Trophoblast cell (in vitro differentiated cells and primary cell): ENCODE measurements around the gene CDK6.
A peak's percentile ranks its signal among the peaks of the same experiment; 100 is the strongest.

Experiments
- DNase-seq, 2 donors: peaks; one replicate each; pipeline ENCODE4 v3.0.0-alpha.2; 2016
- H2AFZ ChIP-seq: 2 replicates; pipeline ENCODE4 v1.6.1; 2013; ENCODE audit warnings: low read length, moderate library complexity, mild to moderate bottlenecking; ENCODE audit not compliant: insufficient read depth, poor library complexity
- H2AK5ac ChIP-seq: 2 replicates; pipeline ENCODE4 v1.6.1; 2013; ENCODE audit warnings: mild to moderate bottlenecking, low read length
- H2BK120ac ChIP-seq: 2 replicates; pipeline ENCODE4 v1.6.1; 2013; ENCODE audit warnings: low read length, mild to moderate bottlenecking, moderate library complexity; ENCODE audit not compliant: insufficient read depth, poor library complexity
- H2BK12ac ChIP-seq: 2 replicates; pipeline ENCODE4 v1.6.1; 2013; ENCODE audit warnings: mild to moderate bottlenecking, low read length, moderate library complexity
- H2BK5ac ChIP-seq: 2 replicates; pipeline ENCODE4 v1.6.1; 2013; ENCODE audit warnings: low read length, low read depth, moderate library complexity, mild to moderate bottlenecking; ENCODE audit not compliant: poor library complexity
- H3K14ac ChIP-seq: 2 replicates; pipeline ENCODE4 v1.6.1; 2013; ENCODE audit warnings: mild to moderate bottlenecking, low read length
- H3K18ac ChIP-seq: 2 replicates; pipeline ENCODE4 v1.6.1; 2013; ENCODE audit warnings: mild to moderate bottlenecking, low read length
- H3K23ac ChIP-seq: 2 replicates; pipeline ENCODE4 v1.6.1; 2013; ENCODE audit warnings: low read length
- H3K27ac ChIP-seq: 2 replicates; pipeline ENCODE4 v1.5.1; 2013; ENCODE audit warnings: low read depth, mild to moderate bottlenecking, inconsistent platforms, low read length, moderate library complexity
- H3K27me3 ChIP-seq: 2 replicates; pipeline ENCODE4 v1.6.1; 2013; ENCODE audit warnings: inconsistent platforms, mild to moderate bottlenecking, low read length, moderate library complexity; ENCODE audit not compliant: insufficient read depth
- H3K36me3 ChIP-seq, 2 experiments: 1 replicate in 1 of 2; 2 replicates in 1 of 2; pipeline ENCODE4 v1.6.1; 2013; ENCODE audit warnings: low read length in 2 of 2, mild to moderate bottlenecking in 2 of 2, moderate library complexity in 1 of 2; ENCODE audit not compliant: insufficient read depth in 2 of 2, control insufficient read depth in 1 of 2
- H3K4ac ChIP-seq: 2 replicates; pipeline ENCODE4 v1.6.1; 2013; ENCODE audit warnings: low read depth, mild to moderate bottlenecking, low read length, moderate library complexity
- H3K4me1 ChIP-seq, 2 experiments: 1 replicate in 1 of 2; 2 replicates in 1 of 2; pipeline ENCODE4 v1.6.1; 2013; ENCODE audit warnings: low read length in 2 of 2, mild to moderate bottlenecking in 2 of 2, moderate library complexity in 1 of 2; ENCODE audit not compliant: insufficient read depth in 2 of 2, control insufficient read depth in 1 of 2
- H3K4me2 ChIP-seq: 2 replicates; pipeline ENCODE4 v1.6.1; 2013; ENCODE audit warnings: inconsistent platforms, mild to moderate bottlenecking, low read length, moderate library complexity
- H3K4me3 ChIP-seq: 2 replicates; pipeline ENCODE4 v1.5.1; 2013; ENCODE audit warnings: mild to moderate bottlenecking, low read depth, low read length, inconsistent platforms
- H3K79me1 ChIP-seq: one replicate; pipeline ENCODE4 v1.6.1; 2013; ENCODE audit warnings: low read length
- H3K79me2 ChIP-seq: 2 replicates; pipeline ENCODE4 v1.6.1; 2013; ENCODE audit warnings: low read length, mild to moderate bottlenecking; ENCODE audit not compliant: control insufficient read depth, insufficient read depth, poor library complexity
- H3K9ac ChIP-seq: 2 replicates; pipeline ENCODE4 v1.6.1; 2013; ENCODE audit warnings: mild to moderate bottlenecking, low read length
- H3K9me3 ChIP-seq: 2 replicates; pipeline ENCODE4 v1.6.1; 2013; ENCODE audit warnings: low read depth, mild to moderate bottlenecking, control low read depth, inconsistent platforms, low read length; ENCODE audit not compliant: insufficient read depth
- H4K12ac ChIP-seq: 2 replicates; pipeline ENCODE4 v1.6.1; 2013; ENCODE audit warnings: low read depth, mild to moderate bottlenecking, low read length, moderate library complexity
- H4K8ac ChIP-seq: 2 replicates; pipeline ENCODE4 v1.6.1; 2013; ENCODE audit warnings: low read depth, mild to moderate bottlenecking, low read length, moderate library complexity
- H4K91ac ChIP-seq: one replicate; pipeline ENCODE4 v1.6.1; 2013; ENCODE audit warnings: low read depth, mild to moderate bottlenecking, low read length, moderate library complexity
- WGBS: extraction: QIAGEN DNeasy Blood & Tissue Kit; methylation state at CpG from one replicate; pipeline ENCODE4 v1.1.7; 2013; ENCODE audit warnings: missing lambda C conversion rate; ENCODE audit not compliant: insufficient read length, insufficient coverage; ENCODE audit errors: extremely low coverage; 5-methylcytosine and 5-hydroxymethylcytosine counted together

CDK6 gene

GRCh38 chr7:92680442-92680841 is 155.9 kb downstream of the CDK6 start:
- Histone ChIP-seq H3K9ac (no peak overlapping the region), H3K4me3 (no peak overlapping the region), H3K36me3 (peaks cover 0 to 6% of the 10 kb centered on the region in 2 experiments), H3K4ac (no peak overlapping the region), H4K12ac (no peak overlapping the region), H3K4me2 (no peak overlapping the region), H3K27me3 (no peaks in the 10 kb centered on the region), H3K18ac (no peak overlapping the region), H3K79me2 (no peaks in the 10 kb centered on the region), H4K91ac (no peak overlapping the region), H2AFZ (no peak overlapping the region), H3K9me3 (peaks cover 1% of the 10 kb centered on the region), H2BK120ac (no peak overlapping the region), H3K27ac (no peak overlapping the region), H3K23ac (no peak overlapping the region), H4K8ac (no peak overlapping the region), H3K4me1 (peaks cover 0 to 3% of the 10 kb centered on the region in 2 experiments), H2AK5ac (no peak overlapping the region), H3K79me1 (no peaks in the 10 kb centered on the region), H2BK12ac (no peak overlapping the region), H3K14ac (no peak overlapping the region), H2BK5ac (no peak overlapping the region)
- WGBS, result no CpG with 5 or more reads among the region's 1 CpG
- peak in 1 of 2 donors; percentile 14 for DNase-seq

DNA sequence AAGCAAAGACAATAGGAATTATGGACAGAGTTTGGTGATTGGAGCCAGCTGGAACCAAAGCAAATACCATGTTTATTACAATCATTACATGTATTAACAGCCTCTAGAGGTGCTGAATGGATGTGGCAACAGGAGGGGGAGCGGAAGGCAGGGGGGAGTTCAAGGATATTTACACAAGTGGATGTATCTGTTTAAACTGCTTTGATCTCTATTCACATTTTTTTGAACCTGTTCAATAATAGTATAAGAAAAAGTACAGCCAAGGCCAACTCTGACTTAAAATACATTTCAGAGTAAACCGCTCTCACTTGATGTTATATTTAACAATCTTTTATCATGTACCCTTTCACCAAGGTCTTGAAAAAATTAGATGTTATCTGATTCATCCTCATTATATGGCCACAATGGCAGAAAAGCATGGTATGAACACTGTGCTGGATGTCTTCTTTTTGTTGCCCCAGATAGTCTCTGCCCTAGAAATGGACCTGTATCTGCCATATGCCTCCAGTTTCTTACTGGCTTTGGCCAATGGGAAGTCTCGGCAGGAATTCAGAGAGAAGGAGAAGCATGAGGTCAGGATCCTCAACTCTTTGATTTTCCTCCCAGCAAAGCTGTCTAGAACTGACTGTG is 158.0 kb downstream of the CDK6 start:
- Histone ChIP-seq H4K8ac (no peak overlapping the region), H4K91ac (no peak overlapping the region), H2AK5ac (no peak overlapping the region), H3K27ac (no peak overlapping the region), H3K4ac (no peak overlapping the region), H3K14ac (no peak overlapping the region), H2BK120ac (no peak overlapping the region), H2BK12ac (no peak overlapping the region), H3K79me2 (no peaks in the 10 kb centered on the region), H3K4me2 (no peak overlapping the region), H3K9me3 (no peaks in the 10 kb centered on the region), H3K23ac (no peak overlapping the region), H4K12ac (no peak overlapping the region), H3K18ac (no peak overlapping the region), H3K36me3 (peaks cover 0 to 3% of the 10 kb centered on the region in 2 experiments), H3K4me1 (no peaks in the 10 kb centered on the region), H2AFZ (no peak overlapping the region), H3K27me3 (no peaks in the 10 kb centered on the region), H3K9ac (no peak overlapping the region), H3K4me3 (no peak overlapping the region), H2BK5ac (no peak overlapping the region), H3K79me1 (no peaks in the 10 kb centered on the region)
- no peak for DNase-seq
- WGBS, result no CpG with 5 or more reads among the region's 3 CpGs

DNA sequence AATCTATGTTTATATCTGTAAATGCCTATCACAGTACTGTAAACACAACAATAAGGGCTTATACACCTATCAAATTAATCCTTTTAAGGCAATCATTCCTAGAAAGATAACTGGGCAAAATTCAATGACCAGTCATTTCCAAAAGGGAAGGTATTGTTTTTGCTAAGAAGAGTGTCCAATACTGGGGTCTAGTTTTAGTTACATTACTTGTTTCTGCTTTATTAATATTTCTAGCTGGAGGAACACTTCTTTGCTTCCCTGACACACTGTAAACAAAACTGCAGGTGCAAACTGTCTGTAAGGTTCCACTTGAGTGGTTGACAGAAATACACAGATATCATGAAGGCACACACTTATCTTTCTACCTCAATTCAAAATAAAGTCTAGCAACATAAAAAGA is 162.0 kb downstream of the CDK6 start:
- Histone ChIP-seq H3K4me1 (no peaks in the 10 kb centered on the region), H4K91ac (no peak overlapping the region), H2BK5ac (no peak overlapping the region), H3K79me2 (no peaks in the 10 kb centered on the region), H2AK5ac (no peak overlapping the region), H3K79me1 (no peaks in the 10 kb centered on the region), H3K27ac (no peak overlapping the region), H3K18ac (no peak overlapping the region), H3K36me3 (peaks cover 3 to 8% of the 10 kb centered on the region in 2 experiments), H3K4ac (no peak overlapping the region), H3K4me3 (no peak overlapping the region), H4K8ac (no peak overlapping the region), H2AFZ (no peak overlapping the region), H2BK120ac (no peak overlapping the region), H3K4me2 (no peak overlapping the region), H3K23ac (no peak overlapping the region), H4K12ac (no peak overlapping the region), H3K14ac (no peak overlapping the region), H2BK12ac (no peak overlapping the region), H3K27me3 (no peaks in the 10 kb centered on the region), H3K9ac (no peak overlapping the region), H3K9me3 (no peaks in the 10 kb centered on the region)
- no peak for DNase-seq

DNA sequence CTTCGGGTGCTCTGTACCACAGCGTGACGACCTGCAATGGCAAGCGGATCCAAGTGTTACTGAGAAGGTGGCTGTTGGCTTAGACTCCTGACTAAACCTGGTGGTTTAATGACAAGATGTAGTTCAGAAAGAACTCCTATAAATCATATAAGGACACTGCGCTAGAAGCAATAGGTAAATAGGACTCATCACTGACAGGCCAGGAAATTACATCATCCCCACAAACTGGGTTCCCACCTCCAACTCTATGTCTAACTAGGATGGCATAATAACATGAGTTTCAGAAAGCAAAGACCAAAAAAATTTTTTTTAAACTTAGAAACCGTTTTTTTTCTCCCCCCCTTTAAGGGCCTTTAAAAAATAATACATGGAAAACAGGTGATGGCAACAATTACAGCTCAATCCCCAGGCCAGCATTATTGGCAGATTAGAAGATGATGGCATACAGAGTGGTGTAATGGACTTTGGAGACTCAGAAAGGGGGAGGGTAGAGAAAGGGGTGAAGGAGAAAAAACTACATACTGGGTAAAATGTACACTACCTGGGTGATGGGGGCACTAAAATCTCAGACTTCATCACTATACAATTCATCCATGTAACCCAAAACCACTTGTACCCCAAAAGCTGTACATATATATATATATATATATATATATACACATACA is 164.7 kb downstream of the CDK6 start:
- H3K18ac ChIP-seq, result no peak overlapping the region
- no peak overlapping the region for H2BK120ac ChIP-seq
- no peak overlapping the region for H3K14ac ChIP-seq
- no peak for DNase-seq
- no peak overlapping the region for H2AK5ac ChIP-seq
- no peak overlapping the region for H2BK12ac ChIP-seq
- H3K23ac ChIP-seq, result peak overlapping the region; percentile 97
- H3K79me1 ChIP-seq, result no peaks in the 10 kb centered on the region
- no peak overlapping the region for H4K12ac ChIP-seq
- H3K79me2 ChIP-seq, result no peaks in the 10 kb centered on the region
- no peaks in the 10 kb centered on the region for H3K27me3 ChIP-seq
- H3K4me2 ChIP-seq, result no peak overlapping the region
- no peak overlapping the region for H3K4ac ChIP-seq
- H3K9me3 ChIP-seq, result no peaks in the 10 kb centered on the region
- H3K4me3 ChIP-seq, result no peak overlapping the region
- H4K8ac ChIP-seq, result no peak overlapping the region
- H2AFZ ChIP-seq, result no peak overlapping the region
- no CpG with 5 or more reads among the region's 6 CpGs for WGBS
- no peak overlapping the region for H3K27ac ChIP-seq
- peaks cover 3 to 5% of the 10 kb centered on the region in 2 experiments for H3K36me3 ChIP-seq
- H2BK5ac ChIP-seq, result no peak overlapping the region
- H3K4me1 ChIP-seq, result no peaks in the 10 kb centered on the region
- H4K91ac ChIP-seq, result no peak overlapping the region
- peak overlapping the region; percentile 52 for H3K9ac ChIP-seq
